H9 (cell line): ENCODE measurements around the gene HRNR. TPM values are rescaled to one million over a fixed set of nuclear protein-coding genes. Genes with fewer than 3 reads are reported as not detected.

Experiments
- DNase-seq: peaks from one replicate; pipeline ENCODE4 v3.0.0-alpha.2; 2017
- H2AFZ ChIP-seq: one replicate; pipeline ENCODE4 v1.6.1; 2013; ENCODE audit warnings: mild to moderate bottlenecking, low read length, control low read depth, moderate library complexity
- H2AK5ac ChIP-seq: 2 replicates; pipeline ENCODE4 v1.6.1; 2013; ENCODE audit warnings: low read length, control low read depth, mixed read lengths; ENCODE audit not compliant: insufficient read length
- H2BK120ac ChIP-seq: one replicate; pipeline ENCODE4 v1.6.1; 2013; ENCODE audit warnings: low read depth, mild to moderate bottlenecking, low read length, control low read depth, inconsistent platforms; ENCODE audit not compliant: poor library complexity, severe bottlenecking
- H2BK12ac ChIP-seq: 2 replicates; pipeline ENCODE4 v1.6.1; 2013; ENCODE audit warnings: low read length, control low read depth, mixed read lengths, low read depth; ENCODE audit not compliant: insufficient read length
- H2BK15ac ChIP-seq: 2 replicates; pipeline ENCODE4 v1.6.1; 2013; ENCODE audit warnings: low read depth, low read length, control low read depth
- H2BK20ac ChIP-seq: one replicate; pipeline ENCODE4 v1.6.1; 2013; ENCODE audit warnings: low read depth, mild to moderate bottlenecking, low read length, control low read depth, inconsistent platforms; ENCODE audit not compliant: poor library complexity, severe bottlenecking
- H2BK5ac ChIP-seq: 2 replicates; pipeline ENCODE4 v1.6.1; 2013; ENCODE audit warnings: low read length, control low read depth, mixed read lengths; ENCODE audit not compliant: insufficient read length
- H3K14ac ChIP-seq: 2 replicates; pipeline ENCODE4 v1.6.1; 2013; ENCODE audit warnings: low read length, control low read depth; ENCODE audit not compliant: insufficient read depth
- H3K18ac ChIP-seq: 2 replicates; pipeline ENCODE4 v1.6.1; 2013; ENCODE audit warnings: low read depth, mild to moderate bottlenecking, mixed read lengths, low read length, control low read depth; ENCODE audit not compliant: insufficient read length
- H3K23ac ChIP-seq: 2 replicates; pipeline ENCODE4 v1.6.1; 2013; ENCODE audit warnings: low read length, control low read depth, mixed read lengths, low read depth; ENCODE audit not compliant: insufficient read length
- H3K23me2 ChIP-seq: 2 replicates; pipeline ENCODE4 v1.6.1; 2013; ENCODE audit warnings: low read depth, mild to moderate bottlenecking, mixed read lengths, low read length, control low read depth; ENCODE audit not compliant: insufficient read length, poor library complexity, severe bottlenecking
- H3K27ac ChIP-seq: 2 replicates; pipeline ENCODE4 v1.5.1; 2013; ENCODE audit warnings: low read length, control low read depth, mixed read lengths, low read depth; ENCODE audit not compliant: insufficient read length
- H3K27me3 ChIP-seq: 2 replicates; pipeline ENCODE4 v1.6.1; 2013; ENCODE audit warnings: low read length, control low read depth, inconsistent platforms; ENCODE audit not compliant: insufficient read depth
- H3K4ac ChIP-seq: 2 replicates; pipeline ENCODE4 v1.6.1; 2013; ENCODE audit warnings: low read depth, mild to moderate bottlenecking, control low read depth, inconsistent platforms, low read length, moderate library complexity
- H3K4me1 ChIP-seq: 2 replicates; pipeline ENCODE4 v1.6.1; 2013; ENCODE audit warnings: low read length, control low read depth, inconsistent platforms; ENCODE audit not compliant: insufficient read depth
- H3K4me2 ChIP-seq: 2 replicates; pipeline ENCODE4 v1.6.1; 2013; ENCODE audit warnings: low read length, control low read depth, mixed read lengths; ENCODE audit not compliant: insufficient read length, insufficient read depth
- H3K56ac ChIP-seq: 2 replicates; pipeline ENCODE4 v1.6.1; 2013; ENCODE audit warnings: low read depth, mild to moderate bottlenecking, mixed read lengths, low read length, control low read depth; ENCODE audit not compliant: insufficient read length
- H3K79me1 ChIP-seq: 2 replicates; pipeline ENCODE4 v1.6.1; 2013; ENCODE audit warnings: low read depth, mild to moderate bottlenecking, moderate library complexity, low read length, control low read depth, inconsistent platforms; ENCODE audit not compliant: insufficient read depth, poor library complexity, severe bottlenecking
- H3K79me2 ChIP-seq: 2 replicates; pipeline ENCODE4 v1.6.1; 2013; ENCODE audit warnings: low read length, control low read depth, inconsistent platforms; ENCODE audit not compliant: insufficient read depth
- H3K9ac ChIP-seq: 2 replicates; pipeline ENCODE4 v1.6.1; 2013; ENCODE audit warnings: low read length, control low read depth, mixed read lengths; ENCODE audit not compliant: insufficient read length; ENCODE audit errors: extremely low read depth
- H3K9me3 ChIP-seq: one replicate; pipeline ENCODE4 v1.6.1; 2013; ENCODE audit warnings: low read depth, low read length, inconsistent platforms; ENCODE audit not compliant: control insufficient read depth
- H3T11ph ChIP-seq: one replicate; pipeline ENCODE4 v1.6.1; 2013; ENCODE audit warnings: mild to moderate bottlenecking, low read length, control low read depth, inconsistent platforms
- H4K20me1 ChIP-seq: one replicate; pipeline ENCODE4 v1.6.1; 2013; ENCODE audit not compliant: control insufficient read depth, insufficient read length, insufficient read depth
- H4K5ac ChIP-seq: 2 replicates; pipeline ENCODE4 v1.6.1; 2013; ENCODE audit warnings: low read depth, mild to moderate bottlenecking, mixed read lengths, low read length, control low read depth; ENCODE audit not compliant: insufficient read length
- H4K8ac ChIP-seq: replicated peaks from 2 replicates; pipeline ENCODE4 v1.6.1; 2013; ENCODE audit warnings: low read length, control low read depth, mixed read lengths, low read depth; ENCODE audit not compliant: insufficient read length
- H4K91ac ChIP-seq: 2 replicates; pipeline ENCODE4 v1.6.1; 2013; ENCODE audit warnings: low read depth, mild to moderate bottlenecking, moderate library complexity, mixed read lengths, low read length, control low read depth; ENCODE audit not compliant: insufficient read length
- H3K27ac Mint-ChIP-seq, 3 experiments: 2 replicates in 2 of 3; 3 replicates in 1 of 3; pipeline ENCODE4 v1.8.0; 2020 to 2021; ENCODE audit warnings: mixed read lengths in 3 of 3, mild to moderate bottlenecking in 1 of 3, moderate library complexity in 1 of 3
- H3K27me3 Mint-ChIP-seq: 2 replicates; pipeline ENCODE4 v1.8.0; 2021; ENCODE audit warnings: low read depth, mild to moderate bottlenecking, moderate library complexity, mixed read lengths
- H3K36me3 Mint-ChIP-seq, 3 experiments: 2 replicates in 2 of 3; 3 replicates in 1 of 3; pipeline ENCODE4 v1.8.0; 2020 to 2021; ENCODE audit warnings: low read depth in 3 of 3, mixed read lengths in 3 of 3; ENCODE audit not compliant: insufficient read depth in 1 of 3
- H3K4me1 Mint-ChIP-seq, 2 experiments: 2 replicates each; pipeline ENCODE4 v1.8.0; 2020; ENCODE audit warnings: mixed read lengths in 2 of 2
- H3K4me3 Mint-ChIP-seq, 2 experiments: 2 replicates in 1 of 2; 3 replicates in 1 of 2; pipeline ENCODE4 v1.8.0; 2020 to 2021; ENCODE audit warnings: mild to moderate bottlenecking in 2 of 2, mixed read lengths in 2 of 2, moderate library complexity in 1 of 2
- H3K9me3 Mint-ChIP-seq, 2 experiments: 2 replicates in 1 of 2; 3 replicates in 1 of 2; pipeline ENCODE4 v1.8.0; 2020; ENCODE audit warnings: mild to moderate bottlenecking in 2 of 2, mixed read lengths in 2 of 2, moderate library complexity in 1 of 2
- WGBS: extraction: QIAGEN DNeasy Blood & Tissue Kit; methylation state at CpG from one replicate; pipeline ENCODE4 v1.1.7; 2013; ENCODE audit warnings: missing lambda C conversion rate, low lambda C conversion rate, mixed read lengths; ENCODE audit not compliant: insufficient read length; ENCODE audit errors: extremely low coverage; 5-methylcytosine and 5-hydroxymethylcytosine counted together
- total RNA-seq: library from RNA; stranded (reverse); gene quantifications from 2 replicates; pipeline ENCODE4 v1.2.1, GENCODE V29; 2021
- TF ChIP-seq, protein P1 (sequence below): fragments of 200-600 bp; sonication (generic); conservative IDR thresholded peaks from 3 replicates; pipeline ENCODE4 v1.8.0; 2021; ENCODE audit warnings: antibody characterized with exemption, mild to moderate bottlenecking

The HRNR gene
- total RNA-seq, 1 experiment from 2014 or later = not detected

DNA sequence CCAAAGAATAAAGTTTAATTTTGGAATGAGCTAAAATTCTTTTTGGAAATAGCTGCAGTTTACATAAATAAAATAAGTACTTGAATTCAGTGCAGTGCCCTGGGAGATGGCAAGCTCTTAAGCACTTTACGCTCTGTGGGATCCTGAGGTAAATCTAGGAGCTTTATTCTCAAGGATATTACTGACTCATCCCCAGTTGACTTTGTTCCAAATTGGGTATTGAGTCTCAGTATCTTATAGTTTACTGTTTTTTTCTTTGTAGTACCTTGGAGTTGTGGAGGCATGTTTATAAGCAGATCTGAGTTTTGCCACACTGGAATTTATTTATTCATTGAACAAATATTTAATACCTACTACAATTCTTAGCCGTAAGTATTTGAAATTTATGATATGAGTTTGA is 27.4 kb upstream of the HRNR start:
- peaks cover 75 to 80% of the 10 kb centered on the region in 2 experiments for H3K9me3 Mint-ChIP-seq
- peaks cover 77% of the 10 kb centered on the region for H3K9me3 ChIP-seq
- TF ChIP-seq, protein P1, sequence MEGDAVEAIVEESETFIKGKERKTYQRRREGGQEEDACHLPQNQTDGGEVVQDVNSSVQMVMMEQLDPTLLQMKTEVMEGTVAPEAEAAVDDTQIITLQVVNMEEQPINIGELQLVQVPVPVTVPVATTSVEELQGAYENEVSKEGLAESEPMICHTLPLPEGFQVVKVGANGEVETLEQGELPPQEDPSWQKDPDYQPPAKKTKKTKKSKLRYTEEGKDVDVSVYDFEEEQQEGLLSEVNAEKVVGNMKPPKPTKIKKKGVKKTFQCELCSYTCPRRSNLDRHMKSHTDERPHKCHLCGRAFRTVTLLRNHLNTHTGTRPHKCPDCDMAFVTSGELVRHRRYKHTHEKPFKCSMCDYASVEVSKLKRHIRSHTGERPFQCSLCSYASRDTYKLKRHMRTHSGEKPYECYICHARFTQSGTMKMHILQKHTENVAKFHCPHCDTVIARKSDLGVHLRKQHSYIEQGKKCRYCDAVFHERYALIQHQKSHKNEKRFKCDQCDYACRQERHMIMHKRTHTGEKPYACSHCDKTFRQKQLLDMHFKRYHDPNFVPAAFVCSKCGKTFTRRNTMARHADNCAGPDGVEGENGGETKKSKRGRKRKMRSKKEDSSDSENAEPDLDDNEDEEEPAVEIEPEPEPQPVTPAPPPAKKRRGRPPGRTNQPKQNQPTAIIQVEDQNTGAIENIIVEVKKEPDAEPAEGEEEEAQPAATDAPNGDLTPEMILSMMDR = no peak

More for the DNA sequence above, 27.4 kb upstream of the HRNR start:
- H3K4me1 ChIP-seq = no peaks in the 10 kb centered on the region
- no peak overlapping the region for H3K27ac Mint-ChIP-seq
- no peak overlapping the region for H2AFZ ChIP-seq
- H2BK20ac ChIP-seq = no peak overlapping the region
- no peak overlapping the region for H4K5ac ChIP-seq
- no peak overlapping the region for H2AK5ac ChIP-seq
- H3K14ac ChIP-seq = no peak overlapping the region
- H3K56ac ChIP-seq = no peak overlapping the region
- no peak overlapping the region for H2BK120ac ChIP-seq
- H3K4me3 Mint-ChIP-seq = no peak overlapping the region
- no peak overlapping the region for H3T11ph ChIP-seq
- H3K18ac ChIP-seq = no peak overlapping the region
- H3K27ac ChIP-seq = no peak overlapping the region
- WGBS = no CpG with 5 or more reads among the region's 2 CpGs
- no peaks in the 10 kb centered on the region for H3K23me2 ChIP-seq
- no peak overlapping the region for H4K8ac ChIP-seq
- no peak overlapping the region for H3K4ac ChIP-seq
- H3K27me3 Mint-ChIP-seq = peaks cover 2% of the 10 kb centered on the region; the same call in 1 of the 2 replicates
- H3K79me2 ChIP-seq = no peaks in the 10 kb centered on the region
- H3K4me1 Mint-ChIP-seq = no peaks in the 10 kb centered on the region
- no peak overlapping the region for H3K4me2 ChIP-seq
- no peak overlapping the region for H2BK12ac ChIP-seq
- H3K79me1 ChIP-seq = no peaks in the 10 kb centered on the region
- H2BK15ac ChIP-seq = no peak overlapping the region
- no peak overlapping the region for H3K9ac ChIP-seq
- H3K36me3 Mint-ChIP-seq = peaks cover 0 to 11% (median 0%) of the 10 kb centered on the region in 3 experiments; a peak in 3 of 7 replicates
- no peak overlapping the region for H4K91ac ChIP-seq
- no peak overlapping the region for H3K23ac ChIP-seq
- H3K27me3 ChIP-seq = no peaks in the 10 kb centered on the region
- no peaks in the 10 kb centered on the region for H4K20me1 ChIP-seq
- no peak overlapping the region for H2BK5ac ChIP-seq
- DNase-seq = no peak
